ENCODE results near the gene ZYX. TPM values are rescaled to one million over a fixed set of nuclear protein-coding genes. Genes with fewer than 3 reads are reported as not detected.
"Not testable (repeated sequence)": the region's sequence is repeated elsewhere in the genome, so short reads cannot be mapped to it uniquely, and the experiment has no call there.

The ZYX gene
- total RNA-seq, 1 donor, result 48.4 TPM

DNA sequence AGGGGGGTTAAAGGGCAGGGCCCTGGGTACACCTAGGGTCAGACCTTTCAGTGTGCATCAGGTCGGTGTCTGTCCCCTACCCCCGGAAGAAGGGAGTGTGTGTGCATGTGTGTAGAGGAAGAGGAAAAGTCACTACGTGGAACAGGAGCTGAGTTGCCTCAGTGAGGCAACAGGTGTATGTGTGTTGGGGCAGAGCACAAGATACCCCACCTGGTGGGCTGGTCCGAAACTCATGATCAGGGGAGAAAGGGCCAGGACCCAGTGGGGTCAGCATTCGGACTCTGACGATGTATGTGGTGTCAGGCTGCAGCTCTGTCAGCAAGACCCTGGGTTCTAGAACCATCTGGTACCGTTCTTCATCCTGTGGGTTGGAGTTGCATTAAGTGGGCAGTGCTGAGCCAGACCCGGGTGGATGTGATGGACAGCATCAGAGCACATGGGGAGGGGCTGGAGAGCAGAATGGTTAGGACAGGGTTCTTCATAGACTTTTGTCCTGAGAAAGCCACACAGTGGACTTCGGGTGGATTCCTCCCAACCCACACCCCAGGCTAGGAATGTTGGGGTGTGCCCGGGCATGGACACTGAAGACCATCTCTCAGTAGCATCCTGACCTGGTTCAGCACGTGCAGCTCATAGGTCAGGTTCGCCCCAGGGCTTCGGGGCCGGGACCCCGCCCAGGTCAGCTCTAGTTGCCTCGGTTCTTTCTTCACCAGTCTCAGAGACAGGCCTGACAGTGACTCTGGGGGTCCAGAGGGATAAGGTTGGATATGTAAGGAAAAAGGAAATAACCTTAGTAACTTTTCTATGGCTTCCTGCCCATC, 16.8 kb downstream of the ZYX start:
- TF ChIP-seq, protein P1, sequence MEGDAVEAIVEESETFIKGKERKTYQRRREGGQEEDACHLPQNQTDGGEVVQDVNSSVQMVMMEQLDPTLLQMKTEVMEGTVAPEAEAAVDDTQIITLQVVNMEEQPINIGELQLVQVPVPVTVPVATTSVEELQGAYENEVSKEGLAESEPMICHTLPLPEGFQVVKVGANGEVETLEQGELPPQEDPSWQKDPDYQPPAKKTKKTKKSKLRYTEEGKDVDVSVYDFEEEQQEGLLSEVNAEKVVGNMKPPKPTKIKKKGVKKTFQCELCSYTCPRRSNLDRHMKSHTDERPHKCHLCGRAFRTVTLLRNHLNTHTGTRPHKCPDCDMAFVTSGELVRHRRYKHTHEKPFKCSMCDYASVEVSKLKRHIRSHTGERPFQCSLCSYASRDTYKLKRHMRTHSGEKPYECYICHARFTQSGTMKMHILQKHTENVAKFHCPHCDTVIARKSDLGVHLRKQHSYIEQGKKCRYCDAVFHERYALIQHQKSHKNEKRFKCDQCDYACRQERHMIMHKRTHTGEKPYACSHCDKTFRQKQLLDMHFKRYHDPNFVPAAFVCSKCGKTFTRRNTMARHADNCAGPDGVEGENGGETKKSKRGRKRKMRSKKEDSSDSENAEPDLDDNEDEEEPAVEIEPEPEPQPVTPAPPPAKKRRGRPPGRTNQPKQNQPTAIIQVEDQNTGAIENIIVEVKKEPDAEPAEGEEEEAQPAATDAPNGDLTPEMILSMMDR (IDR thresholded peaks at IDR 0.05; ENCODE audit: insufficient read depth, low read length), result no peak
- DNase-seq (ENCODE audit: low read depth), result no peak
- H3K4me3 ChIP-seq (ENCODE audit: low read depth, low read length), result no peak overlapping the region

DNA sequence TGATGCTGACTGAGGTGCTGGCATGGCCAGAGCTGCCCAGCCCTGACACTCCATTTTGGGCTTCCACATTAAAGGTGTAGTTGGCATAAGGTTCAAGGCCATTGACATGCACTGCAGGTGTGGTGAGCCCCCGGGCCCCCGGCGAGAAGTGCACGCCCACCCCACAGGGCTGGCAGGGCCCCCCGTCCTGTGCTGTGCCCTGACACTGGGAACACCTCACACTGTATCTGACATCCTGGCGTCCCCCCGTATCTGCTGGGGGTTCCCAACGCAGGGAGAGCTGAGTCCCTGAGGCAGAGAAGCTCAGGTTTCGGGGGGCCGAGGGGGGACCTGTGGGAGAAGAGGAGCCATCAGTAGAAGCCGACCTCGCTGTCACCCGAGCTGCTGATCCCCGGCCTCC, 17.5 kb downstream of the ZYX start:
- DNase-seq (ENCODE audit: low read depth), result no peak
- TF ChIP-seq, protein P1 (IDR thresholded peaks at IDR 0.05; ENCODE audit: insufficient read depth, low read length), result no peak
- H3K4me3 ChIP-seq (ENCODE audit: low read depth, low read length), result no peak overlapping the region

DNA sequence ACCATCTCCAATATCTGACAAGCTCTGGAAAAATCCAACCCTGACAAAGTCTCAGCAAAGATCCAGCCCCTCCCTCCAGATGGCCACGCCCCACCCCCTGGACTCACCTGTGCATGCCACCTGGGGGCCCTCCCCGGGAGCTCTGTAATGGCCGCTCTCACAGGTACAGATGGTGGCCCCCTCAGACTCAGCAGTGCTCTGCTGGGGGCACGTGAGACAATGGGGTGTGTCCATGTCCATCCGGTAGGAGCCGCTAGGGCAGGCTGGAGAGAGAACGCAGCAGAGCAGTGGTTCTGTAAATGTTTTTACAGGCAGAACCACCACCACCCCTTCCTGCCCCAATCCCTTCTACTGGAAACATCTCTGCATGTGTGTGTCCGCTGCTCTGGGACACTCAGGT, 18.0 kb downstream of the ZYX start:
- H3K4me3 ChIP-seq (ENCODE audit: low read depth, low read length), result no peak overlapping the region
- DNase-seq (ENCODE audit: low read depth), result no peak
- TF ChIP-seq, protein P1 (IDR thresholded peaks at IDR 0.05; ENCODE audit: insufficient read depth, low read length), result no peak

DNA sequence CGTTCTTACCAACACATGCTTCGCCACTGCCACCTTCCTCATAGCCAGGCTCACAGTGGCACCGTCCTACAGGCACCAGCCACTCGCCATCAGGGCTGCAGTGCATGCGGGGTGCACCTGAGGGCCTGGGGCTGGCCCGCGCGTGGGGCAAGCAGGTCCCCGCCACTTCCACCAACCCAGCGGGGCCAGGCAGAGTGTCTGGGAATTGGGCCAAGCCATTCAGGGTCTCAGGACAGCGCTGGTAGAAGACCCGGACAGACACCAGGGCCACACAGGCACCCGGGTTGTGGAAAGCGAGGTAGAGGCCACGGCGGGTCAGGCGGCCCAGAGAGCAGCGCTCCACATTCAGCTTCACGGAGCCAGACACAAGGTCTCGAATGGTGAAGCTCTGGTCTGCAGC, 18.5 kb downstream of the ZYX start:
- no peak for DNase-seq (ENCODE audit: low read depth)
- no peak overlapping the region for H3K4me3 ChIP-seq (ENCODE audit: low read depth, low read length)
- TF ChIP-seq, protein P1 (IDR thresholded peaks at IDR 0.05; ENCODE audit: insufficient read depth, low read length), result no peak

DNA sequence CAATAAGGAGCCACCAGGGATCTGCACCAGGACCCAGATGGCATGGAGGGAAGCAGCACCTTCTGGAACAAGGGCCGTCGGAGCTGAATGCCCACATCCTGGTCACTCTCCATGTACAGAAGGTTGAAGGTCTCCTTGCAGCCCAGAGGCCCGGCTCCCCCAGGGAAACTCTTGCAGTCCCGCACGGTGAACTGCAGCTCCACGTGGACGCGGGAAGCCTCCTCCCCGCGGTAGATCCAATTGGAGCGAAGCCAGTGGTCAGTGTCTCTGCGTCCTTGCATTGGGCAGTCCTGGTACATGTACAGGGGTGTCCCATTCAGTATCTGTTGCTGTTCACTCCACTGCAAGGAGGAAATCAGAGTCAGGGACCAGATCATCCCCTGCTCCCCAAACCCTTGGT, 20.1 kb downstream of the ZYX start:
- H3K4me3 ChIP-seq (ENCODE audit: low read depth, low read length), result no peak overlapping the region
- TF ChIP-seq, protein P1 (IDR thresholded peaks at IDR 0.05; ENCODE audit: insufficient read depth, low read length), result no peak
- no peak for DNase-seq (ENCODE audit: low read depth)

DNA sequence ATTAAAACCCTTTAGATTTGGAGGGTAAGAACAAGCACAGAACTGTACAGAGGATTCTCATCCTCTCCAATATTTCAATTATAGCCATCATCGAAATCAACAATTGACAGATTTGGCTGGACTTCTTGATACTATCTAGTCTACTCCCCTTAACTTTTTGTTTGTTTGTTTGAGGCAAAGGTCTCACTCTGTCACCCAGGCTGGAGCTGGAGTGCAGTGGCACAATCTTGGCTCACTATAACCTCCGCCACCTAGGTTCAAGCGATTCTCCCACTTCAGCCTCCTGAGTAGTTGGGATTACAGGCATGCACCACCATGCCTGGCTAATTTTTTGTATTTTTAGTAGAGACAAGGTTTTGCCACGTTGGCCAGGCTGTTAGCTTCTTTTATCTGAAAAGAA, 21.1 kb downstream of the ZYX start:
- not testable (repeated sequence) for DNase-seq (ENCODE audit: low read depth); H3K4me3 ChIP-seq (ENCODE audit: low read depth, low read length)

DNA sequence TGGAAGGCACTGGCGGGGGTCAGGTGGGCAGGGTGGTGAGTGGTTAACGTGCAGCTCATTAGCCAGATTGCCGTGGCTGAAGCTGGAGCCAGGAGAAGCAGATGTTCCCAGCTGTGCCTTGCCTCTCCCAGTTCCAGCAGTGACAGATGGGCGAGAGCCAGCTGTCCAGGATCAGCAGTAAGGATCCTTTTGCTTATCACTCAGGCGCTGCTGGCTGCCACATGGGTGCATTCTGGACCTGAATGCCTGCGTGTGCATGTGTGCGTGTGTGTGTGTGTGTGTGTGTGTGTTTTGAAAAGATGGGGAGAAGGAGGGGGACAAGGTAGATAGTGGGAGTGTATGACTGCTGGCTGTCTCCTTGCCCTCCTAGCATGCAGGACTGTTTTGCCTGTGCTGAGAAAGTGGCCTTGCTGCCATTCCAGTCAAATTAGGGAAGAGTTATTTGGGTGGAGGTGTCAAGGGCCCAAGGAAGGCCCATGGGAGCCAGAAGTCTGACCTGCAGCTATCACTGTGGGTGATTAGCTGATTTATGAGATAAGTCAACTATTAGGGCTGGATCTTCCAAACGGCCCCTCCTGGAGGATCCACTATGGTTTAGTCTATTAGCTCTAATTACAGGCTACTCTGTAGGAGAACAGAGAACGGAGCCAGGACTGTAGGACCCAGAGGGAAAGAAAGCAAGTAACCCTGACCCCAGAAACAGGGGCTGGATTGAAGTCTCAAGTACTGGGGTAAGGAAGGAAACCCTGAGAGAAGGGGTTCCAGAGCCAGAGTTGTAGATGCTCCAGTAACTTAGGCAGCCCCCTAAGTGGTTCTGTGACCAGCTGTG, 24.2 kb downstream of the ZYX start:
- TF ChIP-seq, protein P1 (IDR thresholded peaks at IDR 0.05; ENCODE audit: insufficient read depth, low read length), result no peak
- H3K4me3 ChIP-seq (ENCODE audit: low read depth, low read length), result no peak overlapping the region
- DNase-seq (ENCODE audit: low read depth), result no peak

Data from fibroblast of the aortic adventitia (primary cell).